Loucy (cell line): ENCODE data around the gene IGFBP2.

ENCODE experiments used
- CTCF ChIP-seq: fragments of 200-600 bp; sonication (generic); conservative IDR thresholded peaks from 2 replicates; pipeline ENCODE4 v1.5.1; 2014; ENCODE audit warnings: mild to moderate bottlenecking, antibody characterized with exemption, low read length
- EZH2phosphoT487 ChIP-seq: fragments of 200-600 bp; IDR thresholded peaks from 2 replicates; pipeline ENCODE4 v1.6.1; 2018; ENCODE audit warnings: antibody characterized with exemption, mild to moderate bottlenecking, moderate library complexity, borderline replicate concordance

GRCh38 chr2:216685327-216685875 lies 52.2 kb downstream of the IGFBP2 start:
- TF ChIP-seq CTCF: no peak
- no peak for TF ChIP-seq EZH2phosphoT487
